ENCODE results near the gene ZNRF3.

ZNRF3 gene

DNA sequence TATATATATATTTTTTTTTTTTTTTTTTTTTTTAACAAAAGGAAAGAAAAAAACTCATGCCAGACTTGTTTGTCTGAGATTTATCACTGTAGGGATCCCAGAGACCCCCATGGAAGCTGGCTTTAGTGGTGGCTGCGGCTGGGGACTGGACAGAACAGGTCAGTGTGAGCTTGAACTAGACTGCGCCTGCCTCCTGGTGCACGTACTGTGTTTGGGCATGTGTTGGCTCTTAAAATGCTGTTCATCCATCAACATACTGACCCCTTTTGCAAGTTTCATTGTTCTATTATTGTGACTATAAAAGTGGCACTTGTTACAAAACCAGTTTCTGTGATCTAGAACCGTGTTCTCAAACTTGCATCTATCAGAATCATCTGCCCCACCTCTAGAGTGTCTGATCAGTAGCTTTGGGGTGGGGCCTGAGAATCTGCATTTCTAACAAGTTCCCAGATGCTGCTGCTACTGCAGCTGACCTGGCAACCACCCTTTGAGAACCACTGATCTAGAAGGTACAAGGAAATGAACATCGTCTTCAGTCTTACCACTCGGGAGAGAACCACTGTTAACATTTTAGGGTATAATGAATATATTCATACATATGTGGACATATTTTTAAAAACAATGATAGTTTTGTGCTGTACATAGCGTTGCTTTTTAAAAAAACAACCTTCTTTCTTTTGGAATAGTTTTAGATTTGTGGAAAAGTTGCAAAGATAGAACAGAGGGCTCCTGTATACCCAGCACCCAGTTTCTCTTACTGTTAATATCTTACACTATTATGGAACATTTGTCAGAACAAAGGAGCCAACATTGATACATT, 54.0 kb downstream of the ZNRF3 start:
- no peak for FAIRE-seq
- TF ChIP-seq TAF1 (IDR thresholded peaks at IDR 0.05; ENCODE audit: low read depth, low read length) = no peak

DNA sequence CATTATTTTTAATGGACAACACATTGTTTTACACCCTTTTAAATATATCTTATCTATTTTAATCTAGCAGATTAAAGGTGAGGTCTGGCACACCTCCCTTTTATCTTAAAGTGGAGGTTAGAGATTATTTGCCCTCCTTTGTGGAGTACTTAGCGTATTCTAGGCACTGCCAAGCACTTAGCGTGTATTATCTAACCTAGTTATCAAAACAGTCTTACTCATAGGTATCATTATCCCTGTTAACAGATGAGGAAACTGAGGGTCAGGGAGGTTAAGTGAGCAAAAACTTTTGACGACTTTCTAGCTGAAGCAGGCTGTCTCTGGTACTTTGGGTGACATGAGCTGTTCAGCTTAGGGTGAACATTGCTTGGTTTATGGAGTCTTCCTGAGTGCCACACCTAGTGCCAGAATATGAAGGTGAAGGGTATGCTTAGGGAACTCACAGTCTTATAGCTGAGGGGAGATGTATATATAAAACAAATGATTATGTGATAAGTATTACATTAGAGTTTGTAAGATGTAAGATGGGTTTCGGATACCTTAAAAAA, 55.0 kb downstream of the ZNRF3 start:
- DNase-seq (ENCODE audit: insufficient read length, low spot score) (no peak), FAIRE-seq (no peak)
- TF ChIP-seq SPI1 (IDR thresholded peaks at IDR 0.05; ENCODE audit: low read depth, low read length) = no peak
- TF ChIP-seq POLR2A (IDR thresholded peaks at IDR 0.05; ENCODE audit: low read depth, low read length) = no peak
- no peak for TF ChIP-seq POLR2AphosphoS5 (IDR thresholded peaks at IDR 0.05; ENCODE audit: low read depth, low read length)
- no peak for TF ChIP-seq POU2F2 (IDR thresholded peaks at IDR 0.05; ENCODE audit: low read depth, low read length)
- TF ChIP-seq PAX5 (IDR thresholded peaks at IDR 0.05; ENCODE audit: insufficient read depth, low read length, severe bottlenecking) = no peak
- TF ChIP-seq TAF1 (IDR thresholded peaks at IDR 0.05; ENCODE audit: low read depth, low read length) = no peak

More for the DNA sequence above, 54.0 kb downstream of the ZNRF3 start:
- no peak for DNase-seq (ENCODE audit: insufficient read length, low spot score)

DNA sequence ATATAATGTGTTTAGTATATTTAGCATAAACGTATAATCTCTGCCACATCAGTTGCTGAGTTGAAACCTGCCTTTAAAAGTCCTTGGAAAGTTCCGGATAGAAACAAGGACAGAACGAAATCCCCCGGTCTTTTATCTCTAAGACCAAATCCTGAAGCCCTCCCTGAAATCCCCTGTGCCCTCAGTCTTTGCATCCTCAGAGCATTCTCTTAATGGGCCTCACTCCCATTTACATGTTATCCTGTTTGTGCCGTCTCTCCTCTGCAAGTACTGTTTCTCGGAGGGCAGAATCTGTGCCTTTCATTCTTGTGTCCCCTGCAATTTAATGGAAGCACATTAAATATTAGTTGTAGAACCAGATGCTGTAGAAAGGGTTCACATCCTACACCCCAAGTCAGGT, 56.0 kb downstream of the ZNRF3 start:
- no peak for DNase-seq (ENCODE audit: insufficient read length, low spot score)

DNA sequence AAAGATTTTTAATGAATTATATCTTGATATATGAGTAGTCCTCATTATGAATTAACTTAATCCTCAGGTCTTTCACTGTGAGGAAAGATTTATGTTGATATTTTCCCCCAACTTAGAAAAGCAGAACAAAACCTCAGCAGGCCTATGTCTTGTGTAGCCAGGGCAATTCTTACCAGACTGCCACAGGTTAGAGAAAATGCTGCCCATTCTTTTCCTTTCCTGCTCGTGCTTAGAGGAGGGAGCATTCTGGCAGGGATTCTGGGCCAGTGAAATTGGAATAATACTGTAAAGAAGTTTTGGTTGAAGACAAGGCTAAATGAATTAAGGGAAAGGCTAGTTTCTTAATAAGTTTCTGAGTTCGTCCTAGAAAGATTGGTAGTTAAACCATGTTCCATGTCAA, 56.6 kb downstream of the ZNRF3 start:
- TF ChIP-seq POLR2AphosphoS5 (IDR thresholded peaks at IDR 0.05; ENCODE audit: low read depth, low read length) = no peak
- no peak for TF ChIP-seq PAX5 (IDR thresholded peaks at IDR 0.05; ENCODE audit: insufficient read depth, low read length, severe bottlenecking)
- no peak for TF ChIP-seq TAF1 (IDR thresholded peaks at IDR 0.05; ENCODE audit: low read depth, low read length)
- TF ChIP-seq SPI1 (IDR thresholded peaks at IDR 0.05; ENCODE audit: low read depth, low read length) = no peak
- TF ChIP-seq POU2F2 (IDR thresholded peaks at IDR 0.05; ENCODE audit: low read depth, low read length) = no peak
- TF ChIP-seq POLR2A (IDR thresholded peaks at IDR 0.05; ENCODE audit: low read depth, low read length) = no peak
- FAIRE-seq = no peak
- DNase-seq (ENCODE audit: insufficient read length, low spot score) = no peak

More for the DNA sequence above, 56.0 kb downstream of the ZNRF3 start:
- TF ChIP-seq PAX5 (IDR thresholded peaks at IDR 0.05; ENCODE audit: insufficient read depth, low read length, severe bottlenecking) = no peak
- no peak for TF ChIP-seq POU2F2 (IDR thresholded peaks at IDR 0.05; ENCODE audit: low read depth, low read length)
- TF ChIP-seq SPI1 (IDR thresholded peaks at IDR 0.05; ENCODE audit: low read depth, low read length) = no peak
- no peak for TF ChIP-seq POLR2AphosphoS5 (IDR thresholded peaks at IDR 0.05; ENCODE audit: low read depth, low read length)
- TF ChIP-seq TAF1 (IDR thresholded peaks at IDR 0.05; ENCODE audit: low read depth, low read length) = no peak
- no peak for TF ChIP-seq POLR2A (IDR thresholded peaks at IDR 0.05; ENCODE audit: low read depth, low read length)
- no peak for FAIRE-seq

DNA sequence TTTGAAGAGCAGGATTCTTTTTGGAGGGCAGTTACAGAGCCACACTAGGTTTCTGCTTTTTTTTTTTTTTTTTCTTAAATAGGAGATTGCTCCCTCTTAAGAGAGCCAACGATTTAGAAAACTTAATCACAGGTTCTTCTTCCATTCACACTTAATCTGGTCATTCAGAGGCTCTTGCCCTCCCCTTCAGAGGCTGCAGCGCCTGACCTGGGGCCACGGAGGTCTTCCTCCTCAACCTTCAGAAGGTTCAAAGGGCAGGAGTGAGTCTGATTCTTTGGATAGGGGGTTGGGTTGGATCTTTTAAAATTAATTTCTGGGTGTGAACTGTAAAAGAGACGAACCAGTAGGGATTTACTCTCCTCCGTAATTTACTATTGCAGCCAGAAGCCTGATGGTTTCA, 57.1 kb downstream of the ZNRF3 start:
- FAIRE-seq = no peak
- TF ChIP-seq POLR2A (IDR thresholded peaks at IDR 0.05; ENCODE audit: low read depth, low read length) = no peak
- TF ChIP-seq TAF1 (IDR thresholded peaks at IDR 0.05; ENCODE audit: low read depth, low read length) = no peak
- no peak for TF ChIP-seq POLR2AphosphoS5 (IDR thresholded peaks at IDR 0.05; ENCODE audit: low read depth, low read length)
- TF ChIP-seq POU2F2 (IDR thresholded peaks at IDR 0.05; ENCODE audit: low read depth, low read length) = no peak
- TF ChIP-seq PAX5 (IDR thresholded peaks at IDR 0.05; ENCODE audit: insufficient read depth, low read length, severe bottlenecking) = no peak
- no peak for TF ChIP-seq SPI1 (IDR thresholded peaks at IDR 0.05; ENCODE audit: low read depth, low read length)
- DNase-seq (ENCODE audit: insufficient read length, low spot score) = no peak

DNA sequence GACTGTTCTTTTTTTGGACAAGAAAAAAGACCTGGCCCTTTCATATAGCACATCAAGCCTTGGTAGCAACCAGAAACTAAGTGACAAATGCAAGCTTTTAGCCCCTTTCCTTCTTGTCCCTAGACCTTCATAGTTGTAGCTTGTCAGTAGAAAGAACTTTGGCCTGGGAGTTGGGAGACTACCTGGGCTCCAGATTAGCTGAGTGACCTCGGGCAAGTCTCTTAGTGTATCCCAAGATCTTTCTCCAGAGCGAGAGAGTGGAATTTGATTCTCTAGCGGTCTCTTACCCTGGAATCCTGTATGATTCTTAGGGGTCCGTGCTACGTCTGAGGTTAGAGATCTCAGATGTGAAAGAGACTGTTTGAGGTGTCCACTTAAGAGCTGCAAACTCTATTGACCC, 59.0 kb downstream of the ZNRF3 start:
- no peak for DNase-seq (ENCODE audit: insufficient read length, low spot score)
- FAIRE-seq = no peak
- TF ChIP-seq POU2F2 (IDR thresholded peaks at IDR 0.05; ENCODE audit: low read depth, low read length) = no peak
- TF ChIP-seq POLR2AphosphoS5 (IDR thresholded peaks at IDR 0.05; ENCODE audit: low read depth, low read length) = no peak
- TF ChIP-seq PAX5 (IDR thresholded peaks at IDR 0.05; ENCODE audit: insufficient read depth, low read length, severe bottlenecking) = no peak

DNA sequence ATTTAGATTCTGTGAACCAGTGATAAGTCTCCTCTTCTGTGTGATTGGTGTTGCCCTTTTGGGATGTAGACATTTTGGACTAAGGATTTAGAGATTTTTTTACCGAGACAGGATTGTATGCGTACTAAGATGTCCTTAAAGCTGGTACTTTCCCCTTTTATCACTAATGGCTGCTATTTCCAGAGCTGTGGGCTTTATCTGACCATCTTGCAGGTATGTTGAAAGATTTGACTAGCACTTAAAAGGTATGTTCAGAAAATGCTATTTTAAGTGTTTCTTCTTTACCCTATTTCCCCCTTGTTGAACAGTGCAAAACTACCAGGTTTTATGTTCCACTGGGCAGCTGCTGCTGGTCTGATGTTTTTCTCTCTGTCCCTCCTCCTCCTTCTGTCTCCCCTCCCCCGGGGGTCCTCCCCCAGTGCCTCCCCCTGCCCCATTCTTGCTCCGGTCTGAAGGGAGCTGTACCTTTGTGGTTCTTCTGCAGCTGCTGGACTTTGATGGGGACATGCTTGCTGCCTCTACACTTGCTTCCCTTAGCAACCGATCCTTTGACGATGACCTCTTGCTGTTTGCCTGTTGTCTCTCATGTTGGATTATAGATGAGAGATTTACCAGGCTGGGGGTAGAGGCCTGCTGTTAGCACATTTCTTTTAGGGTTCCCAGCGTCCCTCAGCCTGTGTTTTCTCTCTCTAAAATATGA, 59.6 kb downstream of the ZNRF3 start:
- FAIRE-seq (no peak), DNase-seq (ENCODE audit: insufficient read length, low spot score) (no peak)
- TF ChIP-seq POLR2A (IDR thresholded peaks at IDR 0.05; ENCODE audit: low read depth, low read length) (no peak), SPI1 (IDR thresholded peaks at IDR 0.05; ENCODE audit: low read depth, low read length) (no peak), POU2F2 (IDR thresholded peaks at IDR 0.05; ENCODE audit: low read depth, low read length) (no peak), TAF1 (IDR thresholded peaks at IDR 0.05; ENCODE audit: low read depth, low read length) (no peak), POLR2AphosphoS5 (IDR thresholded peaks at IDR 0.05; ENCODE audit: low read depth, low read length) (no peak), PAX5 (IDR thresholded peaks at IDR 0.05; ENCODE audit: insufficient read depth, low read length, severe bottlenecking) (no peak)

DNA sequence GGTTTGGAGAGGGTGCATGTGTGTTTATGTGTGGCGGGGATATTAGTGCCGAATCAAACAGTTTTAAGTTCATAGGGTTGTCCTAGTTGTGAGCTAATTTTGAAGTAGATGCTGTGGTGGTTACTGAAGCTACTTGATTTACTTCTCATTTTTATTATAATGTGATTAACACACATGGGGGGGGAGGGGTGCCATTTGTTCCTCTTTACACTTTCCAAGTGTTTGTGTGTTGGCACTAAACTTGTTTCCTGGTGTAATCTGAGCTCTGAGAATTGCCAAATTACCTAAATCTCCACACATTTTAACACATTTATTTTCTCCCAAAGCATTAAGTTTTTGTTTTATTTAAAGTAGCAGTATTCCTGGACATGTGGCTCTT, 60.1 kb downstream of the ZNRF3 start:
- FAIRE-seq = no peak
- TF ChIP-seq TAF1 (IDR thresholded peaks at IDR 0.05; ENCODE audit: low read depth, low read length) (no peak), SPI1 (IDR thresholded peaks at IDR 0.05; ENCODE audit: low read depth, low read length) (no peak), POLR2A (IDR thresholded peaks at IDR 0.05; ENCODE audit: low read depth, low read length) (no peak), POLR2AphosphoS5 (IDR thresholded peaks at IDR 0.05; ENCODE audit: low read depth, low read length) (no peak), PAX5 (IDR thresholded peaks at IDR 0.05; ENCODE audit: insufficient read depth, low read length, severe bottlenecking) (no peak), POU2F2 (IDR thresholded peaks at IDR 0.05; ENCODE audit: low read depth, low read length) (no peak)

DNA sequence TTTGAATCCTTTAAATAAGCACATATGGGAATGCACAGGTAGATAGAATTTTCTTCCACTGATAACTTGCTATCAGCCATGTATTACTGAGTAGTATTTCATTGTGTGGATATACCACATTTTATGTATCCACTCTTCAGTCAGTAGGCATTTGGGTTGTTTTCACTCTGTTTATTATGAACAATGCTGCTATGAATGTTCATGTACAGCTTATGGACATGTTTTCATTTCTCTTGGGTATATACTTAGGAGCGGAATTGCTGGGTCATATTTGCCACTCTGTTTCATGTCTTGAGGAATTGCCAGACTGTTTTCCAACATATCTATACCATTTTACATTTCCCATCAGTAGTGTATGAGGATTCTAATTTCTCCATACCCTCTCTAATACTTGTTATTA, 63.8 kb downstream of the ZNRF3 start:
- no peak for TF ChIP-seq POU2F2 (IDR thresholded peaks at IDR 0.05; ENCODE audit: low read depth, low read length)
- no peak for TF ChIP-seq TAF1 (IDR thresholded peaks at IDR 0.05; ENCODE audit: low read depth, low read length)
- TF ChIP-seq PAX5 (IDR thresholded peaks at IDR 0.05; ENCODE audit: insufficient read depth, low read length, severe bottlenecking) = no peak
- no peak for TF ChIP-seq SPI1 (IDR thresholded peaks at IDR 0.05; ENCODE audit: low read depth, low read length)
- no peak for TF ChIP-seq POLR2A (IDR thresholded peaks at IDR 0.05; ENCODE audit: low read depth, low read length)
- TF ChIP-seq POLR2AphosphoS5 (IDR thresholded peaks at IDR 0.05; ENCODE audit: low read depth, low read length) = no peak
- DNase-seq (ENCODE audit: insufficient read length, low spot score) (no peak), FAIRE-seq (no peak)

More for the DNA sequence above, 60.1 kb downstream of the ZNRF3 start:
- DNase-seq (ENCODE audit: insufficient read length, low spot score) = no peak
